ENCODE data around the gene CYSTM1. TPM values are rescaled to one million over a fixed set of nuclear protein-coding genes. Genes with fewer than 3 reads are reported as not detected.

Gene CYSTM1
- total RNA-seq, 2 donors from 2014 or later: 64.9 to 89.5 TPM

DNA sequence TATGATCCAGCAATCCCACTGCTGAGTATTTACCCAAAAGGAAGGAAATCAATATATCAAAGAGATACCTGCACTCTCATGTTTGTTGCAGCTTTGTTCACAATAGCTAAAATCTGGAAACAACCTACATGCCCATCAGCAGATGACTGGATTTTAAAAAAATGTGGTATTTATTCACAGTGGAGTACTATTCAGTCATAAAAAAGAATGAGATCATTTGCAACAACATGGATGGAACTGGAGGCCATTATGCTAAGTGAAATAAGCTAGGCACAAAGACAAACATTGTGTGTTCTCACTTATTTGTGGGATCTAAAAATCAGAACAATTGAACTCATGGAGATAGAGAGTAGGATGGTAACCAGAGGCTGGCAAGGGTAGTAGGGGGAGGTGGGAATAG is 33.1 kb downstream of the CYSTM1 start:
- Histone ChIP-seq H3K9me3 (no peaks in the 10 kb centered on the region), H3K27ac (no peak overlapping the region), H3K4me3 (no peak overlapping the region), H3K4me1 (ENCODE audit: control insufficient read depth in 1 of 2, low read depth in 2 of 2) (no peaks in the 10 kb centered on the region), H3K36me3 (no peaks in the 10 kb centered on the region), H3K27me3 (replicated peaks; ENCODE audit: insufficient read depth) (no peaks in the 10 kb centered on the region)
- DNase-seq (ENCODE audit: low spot score) (no peak), ATAC-seq (ENCODE audit: insufficient number of reproducible peaks, low FRiP score, low read depth) (no peak)
- TF ChIP-seq, protein P1, sequence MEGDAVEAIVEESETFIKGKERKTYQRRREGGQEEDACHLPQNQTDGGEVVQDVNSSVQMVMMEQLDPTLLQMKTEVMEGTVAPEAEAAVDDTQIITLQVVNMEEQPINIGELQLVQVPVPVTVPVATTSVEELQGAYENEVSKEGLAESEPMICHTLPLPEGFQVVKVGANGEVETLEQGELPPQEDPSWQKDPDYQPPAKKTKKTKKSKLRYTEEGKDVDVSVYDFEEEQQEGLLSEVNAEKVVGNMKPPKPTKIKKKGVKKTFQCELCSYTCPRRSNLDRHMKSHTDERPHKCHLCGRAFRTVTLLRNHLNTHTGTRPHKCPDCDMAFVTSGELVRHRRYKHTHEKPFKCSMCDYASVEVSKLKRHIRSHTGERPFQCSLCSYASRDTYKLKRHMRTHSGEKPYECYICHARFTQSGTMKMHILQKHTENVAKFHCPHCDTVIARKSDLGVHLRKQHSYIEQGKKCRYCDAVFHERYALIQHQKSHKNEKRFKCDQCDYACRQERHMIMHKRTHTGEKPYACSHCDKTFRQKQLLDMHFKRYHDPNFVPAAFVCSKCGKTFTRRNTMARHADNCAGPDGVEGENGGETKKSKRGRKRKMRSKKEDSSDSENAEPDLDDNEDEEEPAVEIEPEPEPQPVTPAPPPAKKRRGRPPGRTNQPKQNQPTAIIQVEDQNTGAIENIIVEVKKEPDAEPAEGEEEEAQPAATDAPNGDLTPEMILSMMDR (IDR thresholded peaks at IDR 0.05): no peak

DNA sequence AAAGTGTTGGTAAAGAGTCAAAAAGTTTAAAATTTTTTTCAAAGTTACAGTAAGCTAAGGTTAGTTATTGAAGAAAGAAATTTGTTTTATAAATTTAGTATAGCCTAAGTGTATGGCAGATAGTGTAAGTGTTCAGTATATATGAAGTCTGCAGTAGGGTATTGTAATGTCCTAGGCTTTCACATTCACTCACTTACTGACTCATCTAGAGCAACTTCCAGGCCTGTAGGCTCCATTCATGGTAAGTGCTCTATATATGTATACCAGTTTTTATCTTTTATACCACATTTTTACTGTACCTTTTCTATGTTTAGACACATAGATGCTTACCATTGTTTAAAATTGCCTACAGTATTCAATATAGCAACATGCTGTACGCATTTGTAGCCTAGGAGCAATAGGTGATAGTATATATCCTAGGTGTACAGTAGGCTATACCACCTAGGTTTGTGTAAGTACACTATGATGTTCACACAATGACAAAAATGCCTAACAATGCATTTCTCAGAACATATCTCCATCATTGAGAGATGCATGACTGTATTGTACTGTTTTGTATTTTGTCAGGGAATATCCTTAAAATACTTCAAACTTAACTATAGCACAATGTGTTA is 38.5 kb downstream of the CYSTM1 start:
- H3K9me3 ChIP-seq: no peaks in the 10 kb centered on the region
- DNase-seq (ENCODE audit: low spot score) (no peak), ATAC-seq (ENCODE audit: insufficient number of reproducible peaks, low FRiP score, low read depth) (no peak)
- TF ChIP-seq, protein P1 (IDR thresholded peaks at IDR 0.05): no peak
- H3K27ac ChIP-seq: no peak overlapping the region
- no peak overlapping the region for H3K4me3 ChIP-seq
- H3K27me3 ChIP-seq (replicated peaks; ENCODE audit: insufficient read depth): no peaks in the 10 kb centered on the region
- H3K36me3 ChIP-seq: no peaks in the 10 kb centered on the region
- H3K4me1 ChIP-seq (ENCODE audit: control insufficient read depth in 1 of 2, low read depth in 2 of 2): no peaks in the 10 kb centered on the region

DNA sequence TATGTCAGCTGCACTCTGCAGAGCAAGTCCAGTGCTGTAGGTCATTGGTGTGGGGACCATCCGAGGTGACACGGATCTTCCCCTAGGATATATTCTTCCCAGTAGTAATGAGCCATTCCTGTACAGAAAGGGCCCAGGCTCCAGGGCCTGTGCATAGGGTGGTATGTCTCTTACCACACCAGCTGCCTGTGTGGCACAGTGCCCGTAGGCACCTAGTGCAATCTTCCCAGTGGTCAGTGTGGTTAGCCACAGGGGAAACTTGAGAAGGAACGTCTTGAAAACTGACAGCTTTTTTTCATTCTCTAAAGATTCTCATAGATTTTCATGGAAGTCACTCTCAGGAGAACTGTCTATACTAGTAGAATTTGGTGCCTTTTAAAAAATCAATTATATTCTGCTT is 39.8 kb downstream of the CYSTM1 start:
- DNase-seq (ENCODE audit: low spot score): no peak
- no peak for ATAC-seq (ENCODE audit: insufficient number of reproducible peaks, low FRiP score, low read depth)
- H3K4me1 ChIP-seq (ENCODE audit: control insufficient read depth in 1 of 2, low read depth in 2 of 2): peaks cover 3 to 7% of the 10 kb centered on the region in 2 donors
- TF ChIP-seq, protein P1 (IDR thresholded peaks at IDR 0.05): no peak
- H3K36me3 ChIP-seq: no peaks in the 10 kb centered on the region
- no peaks in the 10 kb centered on the region for H3K9me3 ChIP-seq
- no peak overlapping the region for H3K27ac ChIP-seq
- H3K27me3 ChIP-seq (replicated peaks; ENCODE audit: insufficient read depth): no peaks in the 10 kb centered on the region
- H3K4me3 ChIP-seq: no peak overlapping the region

DNA sequence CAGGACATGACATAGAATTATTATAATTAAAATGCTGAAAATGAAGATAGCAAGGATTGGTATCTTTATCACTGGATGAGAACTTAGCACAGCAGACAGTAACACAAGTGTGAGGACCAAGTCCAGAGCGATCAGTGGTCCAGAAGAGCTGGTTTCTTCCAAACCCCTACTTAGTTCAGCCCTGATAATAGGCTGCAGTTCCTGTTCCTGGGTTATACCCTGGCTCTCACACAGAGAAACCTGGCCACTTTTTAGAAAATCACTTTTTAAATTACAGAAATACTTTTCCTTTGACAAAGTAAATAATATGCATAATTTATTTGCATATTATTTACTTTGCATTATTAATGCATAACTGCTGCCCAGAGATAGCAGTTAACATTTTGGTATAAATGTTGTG is 40.3 kb downstream of the CYSTM1 start:
- TF ChIP-seq, protein P1 (IDR thresholded peaks at IDR 0.05): no peak
- no peaks in the 10 kb centered on the region for H3K27me3 ChIP-seq (replicated peaks; ENCODE audit: insufficient read depth)
- H3K9me3 ChIP-seq: no peaks in the 10 kb centered on the region
- no peaks in the 10 kb centered on the region for H3K36me3 ChIP-seq
- H3K27ac ChIP-seq: no peak overlapping the region
- ATAC-seq (ENCODE audit: insufficient number of reproducible peaks, low FRiP score, low read depth): no peak
- H3K4me3 ChIP-seq: no peak overlapping the region
- peaks cover 7 to 11% of the 10 kb centered on the region in 2 donors for H3K4me1 ChIP-seq (ENCODE audit: control insufficient read depth in 1 of 2, low read depth in 2 of 2)
- no peak for DNase-seq (ENCODE audit: low spot score)

DNA sequence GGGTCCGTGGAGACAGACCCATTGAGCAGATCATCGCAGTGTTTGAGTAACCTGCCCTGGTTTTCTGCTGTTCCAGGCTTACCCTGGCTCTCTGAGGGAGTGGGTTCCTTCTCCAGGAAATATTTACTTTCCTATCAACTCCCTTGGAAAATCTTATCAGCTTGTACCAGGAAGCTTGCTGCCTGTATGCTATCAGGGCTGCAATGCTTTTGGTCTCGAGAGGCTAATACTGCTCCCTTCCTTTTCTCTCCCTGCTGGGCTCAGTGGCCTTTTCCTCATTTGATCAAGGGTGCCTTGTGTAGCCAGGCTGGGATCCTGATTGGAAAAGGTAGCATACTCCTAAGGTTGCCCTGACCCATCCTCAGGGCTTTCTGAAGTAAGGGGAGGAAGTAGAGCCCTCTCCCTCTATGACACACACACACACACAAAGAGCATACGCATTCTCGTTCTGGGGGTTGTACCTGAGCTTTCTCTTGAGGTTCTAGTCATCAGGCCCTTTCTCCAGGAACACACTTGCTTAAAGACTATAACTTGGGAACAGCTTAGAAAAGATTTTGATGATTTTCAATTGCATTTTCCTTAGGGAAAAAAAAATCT is 41.6 kb downstream of the CYSTM1 start:
- no peak overlapping the region for H3K27ac ChIP-seq
- no peaks in the 10 kb centered on the region for H3K9me3 ChIP-seq
- H3K4me3 ChIP-seq: no peak overlapping the region
- DNase-seq (ENCODE audit: low spot score): no peak
- peaks cover 7 to 23% of the 10 kb centered on the region in 2 donors for H3K4me1 ChIP-seq (ENCODE audit: control insufficient read depth in 1 of 2, low read depth in 2 of 2)
- no peak for ATAC-seq (ENCODE audit: insufficient number of reproducible peaks, low FRiP score, low read depth)
- no peaks in the 10 kb centered on the region for H3K27me3 ChIP-seq (replicated peaks; ENCODE audit: insufficient read depth)
- H3K36me3 ChIP-seq: no peaks in the 10 kb centered on the region
- TF ChIP-seq, protein P1 (IDR thresholded peaks at IDR 0.05): no peak
